Keratinocyte (primary cell): ENCODE results near the gene DDA1. TPM values are rescaled to one million over a fixed set of nuclear protein-coding genes. Genes with fewer than 3 reads are reported as not detected.

ENCODE experiments used
- DNase-seq: peaks from one replicate; pipeline ENCODE4 v3.0.0-alpha.2; 2011; ENCODE audit warnings: low read depth, missing footprints, low spot score
- FAIRE-seq: peaks from 2 replicates; lab custom pipeline; 2011; peaks lifted over from hg19 to GRCh38; lab: Jason Lieb, UNC
- H2AFZ ChIP-seq: 2 replicates; pipeline ENCODE4 v1.6.0; 2012; ENCODE audit warnings: low read length, control low read depth, inconsistent platforms; ENCODE audit not compliant: control insufficient read depth
- H3K27ac ChIP-seq: 2 replicates; pipeline ENCODE4 v1.5.1; 2011; ENCODE audit warnings: low read length; ENCODE audit not compliant: control insufficient read depth, insufficient read depth
- H3K27me3 ChIP-seq: 3 replicates; pipeline ENCODE4 v1.6.0; 2011; ENCODE audit warnings: low read length; ENCODE audit not compliant: control insufficient read depth, insufficient read depth; ENCODE audit errors: extremely low read depth
- H3K36me3 ChIP-seq, 2 experiments: 2 replicates in 1 of 2; 3 replicates in 1 of 2; pipeline ENCODE4 v1.5.1; 2011; ENCODE audit warnings: low read length in 2 of 2, mild to moderate bottlenecking in 1 of 2; ENCODE audit not compliant: control insufficient read depth in 2 of 2, insufficient read depth in 2 of 2; ENCODE audit errors: extremely low read depth in 1 of 2
- H3K4me1 ChIP-seq: 3 replicates; pipeline ENCODE4 v1.5.1; 2011; ENCODE audit warnings: low read length; ENCODE audit not compliant: control insufficient read depth, insufficient read depth; ENCODE audit errors: extremely low read depth
- H3K4me2 ChIP-seq: 3 replicates; pipeline ENCODE4 v1.6.0; 2011; ENCODE audit warnings: low read depth, low read length; ENCODE audit not compliant: control insufficient read depth, insufficient read depth; ENCODE audit errors: extremely low read depth
- H3K4me3 ChIP-seq, 3 experiments: fragments of 200-600 bp in 1 of 3; sonication (generic) in 1 of 3; 2 replicates in 2 of 3; 3 replicates in 1 of 3; pipeline ENCODE4 v1.5.1; 2011 to 2016; ENCODE audit warnings: low read length in 3 of 3, mild to moderate bottlenecking in 3 of 3, control low read depth in 2 of 3, inconsistent platforms in 1 of 3, low read depth in 1 of 3, mixed read lengths in 1 of 3, mixed run types in 1 of 3, moderate library complexity in 1 of 3; ENCODE audit not compliant: control insufficient read depth in 2 of 3, insufficient read depth in 2 of 3; ENCODE audit errors: extremely low read depth in 1 of 3
- H3K79me2 ChIP-seq: 2 replicates; pipeline ENCODE4 v1.6.0; 2012; ENCODE audit warnings: low read length; ENCODE audit not compliant: control insufficient read depth, insufficient read depth
- H3K9ac ChIP-seq: 3 replicates; pipeline ENCODE4 v1.6.0; 2011; ENCODE audit warnings: low read length; ENCODE audit not compliant: control insufficient read depth, insufficient read depth; ENCODE audit errors: extremely low read depth
- H3K9me1 ChIP-seq: 3 replicates; pipeline ENCODE4 v1.6.0; 2011; ENCODE audit warnings: low read length; ENCODE audit not compliant: control insufficient read depth, insufficient read depth; ENCODE audit errors: extremely low read depth
- H3K9me3 ChIP-seq: 2 replicates; pipeline ENCODE4 v1.5.1; 2012; ENCODE audit warnings: low read depth, low read length; ENCODE audit not compliant: control insufficient read depth
- H4K20me1 ChIP-seq: 3 replicates; pipeline ENCODE4 v1.6.0; 2011; ENCODE audit warnings: low read length; ENCODE audit not compliant: control insufficient read depth, insufficient read depth; ENCODE audit errors: extremely low read depth
- CTCF ChIP-seq, 3 experiments: IDR thresholded peaks in 1 of 3; conservative IDR thresholded peaks in 1 of 3; optimal IDR thresholded peaks in 1 of 3; 2 replicates in 2 of 3; 3 replicates in 1 of 3; pipeline versions ENCODE3 to v1.5.1; 2011; ENCODE audit warnings: low read length in 3 of 3, mild to moderate bottlenecking in 3 of 3, moderate library complexity in 2 of 3, control low read depth in 1 of 3, inconsistent platforms in 1 of 3; ENCODE audit not compliant: insufficient read depth in 2 of 3; ENCODE audit errors: extremely low read depth in 1 of 3
- EZH2 ChIP-seq: IDR thresholded peaks from one replicate; pipeline ENCODE4 v1.6.1; 2012; ENCODE audit warnings: inconsistent platforms, mild to moderate bottlenecking, low read length, moderate library complexity
- dilution Hi-C: fragments of 300-500 bp; cut with MboI; formaldehyde crosslinking; loops from one replicate; pipeline ENCODE4 v1.7.0; 2020; ENCODE audit warnings: low sequenced_read_pairs; ENCODE audit not compliant: extremely low pct_ligation_motif_present
- polyA plus RNA-seq, 5 experiments: library from polyadenylated mRNA; depleted of rRNA in 3 of 5; stranded (reverse) in 3 of 5; stranded (forward) in 1 of 5; unstranded in 1 of 5; fragments of >200 nt; gene quantifications; 1 replicate in 1 of 5; 2 replicates in 3 of 5; 3 replicates in 1 of 5; pipeline versions ENCODE4 v1.2.1 to v1.2.3, GENCODE V29; 2011 to 2012; ENCODE audit warnings: missing spikeins in 2 of 5, low read depth in 1 of 5, low replicate concordance in 1 of 5

The DDA1 gene
- polyA plus RNA-seq, 1 donor (not counting 4 experiments of a cell fraction or from before 2014, with no cell fraction given), result 59.4 TPM

- Histone ChIP-seq H3K27me3 (no peaks in the 10 kb centered on the region), H3K27ac (peak within 1 kb of the TSS; percentile 54), H3K4me2 (peak within 1 kb of the TSS; percentile 87), H3K4me1 (peaks cover 32% of the 10 kb centered on the region), H2AFZ (peak within 1 kb of the TSS; percentile 33), H3K9ac (peak within 1 kb of the TSS; percentile 69), H3K4me3 (peak within 1 kb of the TSS; percentile 55 to 87 (median 64)), H3K79me2 (peaks cover 14% of the 10 kb centered on the region), H4K20me1 (no peaks in the 10 kb centered on the region), H3K9me3 (no peaks in the 10 kb centered on the region), H3K36me3 (peaks cover 0 to 2% of the 10 kb centered on the region in 2 experiments), H3K9me1 (peaks cover 3% of the 10 kb centered on the region)
- dilution Hi-C loops, result no loop called here
- FAIRE-seq, result peak; percentile 73
- DNase-seq, result peak; percentile 78
- TF ChIP-seq CTCF (optimal IDR thresholded peaks at IDR 0.05 in 1 of 3, IDR thresholded peaks at IDR 0.05 in 1 of 3, conservative IDR thresholded peaks at IDR 0.05 in 1 of 3; ENCODE audit: extremely low read depth in 1 of 3, insufficient read depth in 2 of 3, low read length in 3 of 3) (peak in 2 of 3 experiments; percentile 19 to 26), EZH2 (no peak)
These were observed 6.0 kb upstream of the DDA1 start, which contains the start of gene ABHD8 for GRCh38 chr19:17303167-17303939. ABHD8 (minus strand) TSS chr19:17303425; CDS start chr19:17301616, 1,809 bp downstream.

- DNase-seq, result no peak
- H3K27ac ChIP-seq, result no peak overlapping the region
- H3K27me3 ChIP-seq, result no peaks in the 10 kb centered on the region
- dilution Hi-C loops, result no loop called here
- H3K36me3 ChIP-seq, result no peaks in the 10 kb centered on the region
- no peaks in the 10 kb centered on the region for H3K9me3 ChIP-seq
- H3K4me1 ChIP-seq, result peaks cover 32% of the 10 kb centered on the region
- H3K9ac ChIP-seq, result no peak overlapping the region
- no peak overlapping the region for H2AFZ ChIP-seq
- peak overlapping the region; percentile 39 for H3K4me2 ChIP-seq
- no peak for TF ChIP-seq EZH2
- TF ChIP-seq CTCF (optimal IDR thresholded peaks at IDR 0.05 in 1 of 3, IDR thresholded peaks at IDR 0.05 in 1 of 3, conservative IDR thresholded peaks at IDR 0.05 in 1 of 3; ENCODE audit: extremely low read depth in 1 of 3, insufficient read depth in 2 of 3, low read length in 3 of 3), result no peak
- peaks cover 3% of the 10 kb centered on the region for H3K9me1 ChIP-seq
- no peaks in the 10 kb centered on the region for H4K20me1 ChIP-seq
- FAIRE-seq, result no peak
- H3K4me3 ChIP-seq, result no peak overlapping the region
- peaks cover 12% of the 10 kb centered on the region for H3K79me2 ChIP-seq
These were observed 5.5 kb upstream of the DDA1 start for GRCh38 chr19:17303940-17304267.
